Psoas muscle (tissue), 8 donors: Measurements from ENCODE around the gene DNAH10. TPM values are rescaled to one million over a fixed set of nuclear protein-coding genes. Genes with fewer than 3 reads are reported as not detected.
"Not testable (repeated sequence)": the region's sequence is repeated elsewhere in the genome, so short reads cannot be mapped to it uniquely, and the experiment has no call there.

Source experiments
- ATAC-seq, 4 donors: fragments of 200-7000 bp; cut with Tn5 transposase; one replicate each; pipeline ENCODE4 v1.9.1; 2020; ENCODE audit warnings: moderate library complexity in 3 of 4, mild to moderate bottlenecking in 2 of 4
- DNase-seq, 2 donors: peaks; one replicate each; pipeline ENCODE4 v3.0.0-alpha.2; 2020
- H3K27ac ChIP-seq: fragments of 200-600 bp; one replicate; pipeline ENCODE4 v1.8.0; 2022
- H3K27me3 ChIP-seq, 3 donors: fragments of 200-600 bp in 1 of 3; one replicate each; pipeline versions ENCODE4 v1.6.1 to v1.8.0; 2013 to 2022; ENCODE audit warnings: low read length in 2 of 3, mild to moderate bottlenecking in 2 of 3, moderate library complexity in 1 of 3; ENCODE audit not compliant: insufficient read depth in 3 of 3
- H3K36me3 ChIP-seq, 2 donors: fragments of 200-600 bp in 1 of 2; one replicate each; pipeline versions ENCODE4 v1.6.1 to v1.8.0; 2013 to 2022; ENCODE audit warnings: low read depth in 1 of 2, mild to moderate bottlenecking in 1 of 2, moderate library complexity in 1 of 2; ENCODE audit not compliant: insufficient read depth in 1 of 2
- H3K4me1 ChIP-seq: fragments of 200-600 bp; one replicate; pipeline ENCODE4 v1.8.0; 2022
- H3K4me3 ChIP-seq: fragments of 200-600 bp; one replicate; pipeline ENCODE4 v1.8.0; 2022; ENCODE audit warnings: mild to moderate bottlenecking
- H3K9me3 ChIP-seq: fragments of 200-600 bp; one replicate; pipeline ENCODE4 v1.8.0; 2022
- WGBS, 3 donors: extraction: QIAGEN DNeasy Blood & Tissue Kit; methylation state at CpG; one replicate each; pipeline versions ENCODE4 v1.1.6 to v1.1.7; 2013; 5-methylcytosine and 5-hydroxymethylcytosine counted together
- intact Hi-C, 2 donors: fragments of 100-400 bp; cut with DNase I; formaldehyde crosslinking; loops; one replicate each; pipeline versions ENCODE4 v1.11.0 to v1.14.2; 2022
- polyA plus RNA-seq, 3 donors: library from polyadenylated mRNA; stranded (reverse); fragments of 200-250 nt; gene quantifications; one replicate each; pipeline ENCODE4 v1.2.3, GENCODE V29; 2013
- total RNA-seq, 4 donors: library from RNA; stranded (reverse); fragmentation: NEBNext Ultra II Directional in 2 of 4; extraction: Animal tissue kit (Norgen Biotek cat#: 25700) in 2 of 4; gene quantifications; one replicate each; pipeline versions ENCODE4 v1.2.1 to v1.2.4, GENCODE V29; 2021 to 2023
- TF ChIP-seq, protein P1 (sequence below): fragments of 200-600 bp; IDR thresholded peaks from one replicate; pipeline ENCODE4 v1.8.0; 2022; ENCODE audit warnings: antibody characterized with exemption
- donor health status: healthy with polysubstance abuse.
- donor health status: DM: no; HTN: no; CAD: no; lungs with moderate emphysema.
- donor health status: Bipolar disorder and iron deficiency.
- donor health status: healthy.
- donor health status: DM: yes; HTN: yes; CAD: no.
- donor health status: DM: no; HTN: no; CAD: no.
- donor health status: DM: no; HTN: no; CAD: no.
- donor health status: DM: yes; HTN: yes; CAD: no.

DNAH10 gene
- total and polyA plus RNA-seq, 7 donors = 0.01 to 0.84 (median 0.24) TPM; not detected in 1

DNA sequence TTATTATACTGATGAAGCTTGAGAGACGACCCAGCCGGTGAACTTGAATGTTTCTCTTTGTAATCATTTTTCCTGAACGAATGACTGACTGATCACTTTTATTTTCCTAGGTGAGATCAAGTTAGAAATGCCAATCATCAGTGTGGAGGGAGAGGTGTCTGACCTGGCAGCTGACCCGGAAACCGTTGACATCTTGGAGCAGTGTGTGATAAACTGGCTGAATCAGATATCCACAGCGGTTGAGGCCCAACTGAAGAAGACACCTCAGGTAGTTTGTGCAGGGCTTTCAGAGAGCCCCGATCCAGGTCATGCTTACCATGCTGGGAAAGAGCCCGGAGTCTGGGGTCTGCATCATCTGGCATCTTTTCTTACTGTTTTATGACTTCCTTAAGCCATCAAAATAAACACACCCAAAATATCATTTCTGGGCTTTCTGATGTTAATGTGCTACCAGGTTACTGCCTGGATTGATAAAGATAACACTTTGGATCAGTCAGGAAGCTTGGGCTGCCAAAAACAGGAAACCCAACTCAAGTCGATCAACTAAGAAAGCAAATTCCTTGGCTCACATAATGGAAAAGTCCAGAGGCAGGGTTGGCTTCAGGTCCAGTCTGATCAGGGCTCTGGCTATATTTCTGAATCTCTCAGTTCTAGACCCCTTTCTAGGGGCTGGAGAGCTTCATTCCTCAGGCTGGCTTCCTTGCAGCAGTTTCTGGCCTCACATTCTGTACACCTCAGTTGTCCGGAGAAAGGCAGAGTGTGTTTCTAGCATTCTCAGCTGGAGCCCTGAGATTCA, 21.1 kb downstream of the DNAH10 start:
- intact Hi-C loops = no loop called here
- Histone ChIP-seq H3K9me3 (no peaks in the 10 kb centered on the region), H3K36me3 (no peaks in the 10 kb centered on the region), H3K27me3 (no peaks in the 10 kb centered on the region), H3K27ac (no peak overlapping the region), H3K4me3 (no peak overlapping the region), H3K4me1 (no peaks in the 10 kb centered on the region)
- TF ChIP-seq, protein P1, sequence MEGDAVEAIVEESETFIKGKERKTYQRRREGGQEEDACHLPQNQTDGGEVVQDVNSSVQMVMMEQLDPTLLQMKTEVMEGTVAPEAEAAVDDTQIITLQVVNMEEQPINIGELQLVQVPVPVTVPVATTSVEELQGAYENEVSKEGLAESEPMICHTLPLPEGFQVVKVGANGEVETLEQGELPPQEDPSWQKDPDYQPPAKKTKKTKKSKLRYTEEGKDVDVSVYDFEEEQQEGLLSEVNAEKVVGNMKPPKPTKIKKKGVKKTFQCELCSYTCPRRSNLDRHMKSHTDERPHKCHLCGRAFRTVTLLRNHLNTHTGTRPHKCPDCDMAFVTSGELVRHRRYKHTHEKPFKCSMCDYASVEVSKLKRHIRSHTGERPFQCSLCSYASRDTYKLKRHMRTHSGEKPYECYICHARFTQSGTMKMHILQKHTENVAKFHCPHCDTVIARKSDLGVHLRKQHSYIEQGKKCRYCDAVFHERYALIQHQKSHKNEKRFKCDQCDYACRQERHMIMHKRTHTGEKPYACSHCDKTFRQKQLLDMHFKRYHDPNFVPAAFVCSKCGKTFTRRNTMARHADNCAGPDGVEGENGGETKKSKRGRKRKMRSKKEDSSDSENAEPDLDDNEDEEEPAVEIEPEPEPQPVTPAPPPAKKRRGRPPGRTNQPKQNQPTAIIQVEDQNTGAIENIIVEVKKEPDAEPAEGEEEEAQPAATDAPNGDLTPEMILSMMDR = no peak
- ATAC-seq = no peak
- WGBS, 3 donors = 78 to 81% (median 80%) methylated on average over 10 of the region's 10 CpGs
- DNase-seq = no peak

- TF ChIP-seq, protein P1 = no peak
- intact Hi-C loops = no loop called here
- Histone ChIP-seq H3K27ac (no peak overlapping the region), H3K36me3 (no peaks in the 10 kb centered on the region), H3K4me1 (no peaks in the 10 kb centered on the region), H3K27me3 (no peaks in the 10 kb centered on the region), H3K9me3 (no peaks in the 10 kb centered on the region), H3K4me3 (no peak overlapping the region)
- ATAC-seq (no peak), DNase-seq (no peak)
- WGBS, 3 donors = 90 to 94% (median 92%) methylated on average over 25 of the region's 25 CpGs
Observed at GRCh38 chr12:123787466-123787865, 25.4 kb downstream of the DNAH10 start.

DNA sequence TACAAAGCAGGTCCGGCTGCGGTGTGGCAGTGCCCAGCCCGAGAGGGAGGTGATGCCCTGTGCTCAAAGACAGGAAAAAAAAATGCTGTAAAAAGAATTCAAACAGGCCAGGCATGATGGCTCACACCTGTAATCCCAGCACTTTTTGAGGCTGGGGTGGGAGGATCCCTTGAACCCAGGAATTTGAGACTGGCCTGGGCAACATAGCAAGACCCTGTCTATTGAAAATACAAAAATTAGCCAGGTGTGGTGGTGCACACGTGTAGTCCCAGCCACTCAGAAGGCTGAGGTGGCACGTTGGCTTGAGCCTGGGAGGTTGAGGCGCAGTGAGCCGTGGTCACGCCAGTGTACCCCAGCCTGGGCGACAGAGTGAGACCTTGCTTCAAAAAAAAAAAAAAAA, 26.4 kb downstream of the DNAH10 start:
- H3K9me3 ChIP-seq = no peaks in the 10 kb centered on the region
- no peak overlapping the region for H3K27ac ChIP-seq
- no peaks in the 10 kb centered on the region for H3K4me1 ChIP-seq
- 72 to 87% (median 86%) methylated on average over 9 of the region's 9 CpGs for WGBS, 3 donors
- no peaks in the 10 kb centered on the region for H3K36me3 ChIP-seq
- no peak overlapping the region for H3K4me3 ChIP-seq
- intact Hi-C loops = no loop called here
- H3K27me3 ChIP-seq = no peaks in the 10 kb centered on the region
- TF ChIP-seq, protein P1 = no peak
- ATAC-seq (no peak), DNase-seq (no peak)

- H3K27me3 ChIP-seq, intact Hi-C loops, H3K9me3 ChIP-seq, DNase-seq, H3K36me3 ChIP-seq, H3K4me1 ChIP-seq, H3K4me3 ChIP-seq, H3K27ac ChIP-seq, ATAC-seq: not testable (repeated sequence)
- WGBS, 3 donors = 87 to 91% (median 90%) methylated on average over 8 of the region's 8 CpGs
Observed at GRCh38 chr12:123789422-123789821, 27.3 kb downstream of the DNAH10 start.

DNA sequence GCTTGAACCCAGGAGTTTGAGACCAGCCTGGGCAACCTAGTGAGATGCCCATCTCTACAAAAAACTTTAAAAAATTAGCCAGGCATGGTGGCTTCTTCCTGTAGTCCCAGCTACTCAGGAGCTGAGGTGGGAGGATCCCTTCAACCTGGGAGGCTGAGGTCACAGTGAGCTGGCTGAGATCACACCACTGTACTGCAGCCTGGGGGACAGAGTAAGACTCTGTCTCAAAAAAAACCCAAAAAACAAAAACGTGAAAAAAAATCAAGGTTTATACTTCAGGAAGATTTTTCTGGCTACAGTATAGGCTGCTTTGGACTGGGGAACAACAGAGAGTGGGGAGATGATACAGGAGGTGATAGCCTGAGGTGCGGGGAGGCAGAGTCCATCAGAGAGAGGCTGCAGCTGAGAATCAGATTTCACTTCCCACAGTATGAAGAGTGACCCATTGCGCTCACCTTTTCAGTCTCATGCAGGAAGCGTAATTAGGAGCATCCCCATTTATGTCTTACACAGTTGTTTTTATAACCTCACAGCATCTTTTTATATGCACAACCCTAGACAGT, 28.9 kb downstream of the DNAH10 start:
- Histone ChIP-seq H3K27me3 (no peaks in the 10 kb centered on the region), H3K27ac (no peak overlapping the region), H3K9me3 (no peaks in the 10 kb centered on the region), H3K4me1 (no peaks in the 10 kb centered on the region), H3K36me3 (no peaks in the 10 kb centered on the region), H3K4me3 (no peak overlapping the region)
- DNase-seq (no peak), ATAC-seq (no peak)
- intact Hi-C loops = no loop called here
- 64 to 69% (median 68%) methylated on average over 4 of the region's 4 CpGs for WGBS, 3 donors
- TF ChIP-seq, protein P1 = no peak
